Karpas-422 (cell line): ENCODE data around the gene ARHGEF4. TPM values are rescaled to one million over a fixed set of nuclear protein-coding genes. Genes with fewer than 3 reads are reported as not detected.

Source experiments
- DNase-seq: peaks from one replicate; pipeline ENCODE4 v3.0.0-alpha.2; 2015
- H2AFZ ChIP-seq: fragments of 200-600 bp; sonication (generic); 2 replicates; pipeline ENCODE4 v1.6.1; 2014; ENCODE audit warnings: antibody characterized with exemption, low read length, mixed read lengths
- H3K27ac ChIP-seq: fragments of 200-600 bp; sonication (generic); 2 replicates; pipeline ENCODE4 v1.5.1; 2014; ENCODE audit warnings: mild to moderate bottlenecking, low read length, moderate library complexity
- H3K27me3 ChIP-seq: fragments of 200-600 bp; sonication (generic); 2 replicates; pipeline ENCODE4 v1.6.1; 2014; ENCODE audit warnings: low read length, mixed read lengths
- H3K36me3 ChIP-seq: fragments of 200-600 bp; sonication (generic); 2 replicates; pipeline ENCODE4 v1.6.1; 2014; ENCODE audit warnings: low read length, mixed read lengths; ENCODE audit not compliant: insufficient read depth
- H3K4me1 ChIP-seq: fragments of 200-600 bp; sonication (generic); 2 replicates; pipeline ENCODE4 v1.6.1; 2014; ENCODE audit warnings: mild to moderate bottlenecking, low read length, mixed read lengths
- H3K4me2 ChIP-seq: fragments of 200-600 bp; sonication (generic); 2 replicates; pipeline ENCODE4 v1.6.1; 2014; ENCODE audit warnings: low read length, low read depth, mild to moderate bottlenecking; ENCODE audit not compliant: poor library complexity, severe bottlenecking
- H3K4me3 ChIP-seq: fragments of 200-600 bp; sonication (generic); 2 replicates; pipeline ENCODE4 v1.5.1; 2014; ENCODE audit warnings: mild to moderate bottlenecking, antibody characterized with exemption, low read length, mixed read lengths
- H3K79me2 ChIP-seq: fragments of 200-600 bp; sonication (generic); 2 replicates; pipeline ENCODE4 v1.6.1; 2014; ENCODE audit warnings: mild to moderate bottlenecking, low read length, mixed read lengths
- H3K9ac ChIP-seq: fragments of 200-600 bp; sonication (generic); 2 replicates; pipeline ENCODE4 v1.6.0; 2014; ENCODE audit warnings: low read length
- H3K9me2 ChIP-seq: fragments of 200-600 bp; sonication (generic), shearing (Covaris generic); replicated peaks from 2 replicates; pipeline ENCODE4 v1.6.0; 2014; ENCODE audit warnings: mild to moderate bottlenecking, low read length, moderate library complexity; ENCODE audit not compliant: insufficient read depth
- H3K9me3 ChIP-seq: fragments of 300-700, 200-600 bp; sonication (generic); 2 replicates; pipeline ENCODE4 v1.6.1; 2014; ENCODE audit warnings: low read length, mixed read lengths
- H4K20me1 ChIP-seq: fragments of 200-600 bp; sonication (generic); 2 replicates; pipeline ENCODE4 v1.6.1; 2014; ENCODE audit warnings: mild to moderate bottlenecking, antibody characterized with exemption, low read length, low read depth; ENCODE audit not compliant: insufficient read depth
- total RNA-seq: library from RNA; depleted of rRNA; stranded (reverse); fragments of >200 nt; shearing (Covaris generic); gene quantifications from 2 replicates; pipeline ENCODE4 v1.2.3, GENCODE V29; 2014; ENCODE audit warnings: low replicate concordance

The ARHGEF4 gene
- total RNA-seq, 1 experiment from 2014 or later: not detected

GRCh38 chr2:130834931-130835765, 1.6 kb upstream of the ARHGEF4 start:
- no peaks in the 10 kb centered on the region for H3K9me2 ChIP-seq
- no peaks in the 10 kb centered on the region for H4K20me1 ChIP-seq
- no peak overlapping the region for H3K27ac ChIP-seq
- no peak for DNase-seq
- no peaks in the 10 kb centered on the region for H3K4me1 ChIP-seq
- no peak overlapping the region for H2AFZ ChIP-seq
- H3K36me3 ChIP-seq: no peaks in the 10 kb centered on the region
- no peak overlapping the region for H3K4me2 ChIP-seq
- H3K9me3 ChIP-seq: no peaks in the 10 kb centered on the region
- no peaks in the 10 kb centered on the region for H3K79me2 ChIP-seq
- no peak overlapping the region for H3K9ac ChIP-seq
- no peak overlapping the region for H3K4me3 ChIP-seq
- no peaks in the 10 kb centered on the region for H3K27me3 ChIP-seq

- Histone ChIP-seq H3K4me1 (no peaks in the 10 kb centered on the region), H3K4me3 (no peak overlapping the region), H3K27me3 (no peaks in the 10 kb centered on the region), H3K4me2 (no peak overlapping the region), H3K27ac (no peak overlapping the region), H3K9me3 (no peaks in the 10 kb centered on the region), H2AFZ (no peak overlapping the region), H3K9me2 (no peaks in the 10 kb centered on the region), H4K20me1 (no peaks in the 10 kb centered on the region), H3K36me3 (no peaks in the 10 kb centered on the region), H3K79me2 (no peaks in the 10 kb centered on the region), H3K9ac (no peak overlapping the region)
- no peak for DNase-seq
These were observed 1.0 kb upstream of the ARHGEF4 start for GRCh38 chr2:130835766-130836015.

- H4K20me1 ChIP-seq: no peaks in the 10 kb centered on the region
- H3K27ac ChIP-seq: no peak overlapping the region
- H3K9me2 ChIP-seq: no peaks in the 10 kb centered on the region
- H3K9me3 ChIP-seq: no peaks in the 10 kb centered on the region
- no peak overlapping the region for H3K4me3 ChIP-seq
- H3K9ac ChIP-seq: no peak overlapping the region
- no peaks in the 10 kb centered on the region for H3K36me3 ChIP-seq
- H3K79me2 ChIP-seq: no peaks in the 10 kb centered on the region
- no peak for DNase-seq
- H3K4me1 ChIP-seq: no peaks in the 10 kb centered on the region
- H3K27me3 ChIP-seq: no peaks in the 10 kb centered on the region
- H2AFZ ChIP-seq: no peak overlapping the region
- no peak overlapping the region for H3K4me2 ChIP-seq
These were observed 579 bp downstream of the ARHGEF4 start for GRCh38 chr2:130837175-130837810.

GRCh38 chr2:130837811-130838565, 1.3 kb downstream of the ARHGEF4 start:
- Histone ChIP-seq H3K4me2 (no peak overlapping the region), H3K4me1 (no peaks in the 10 kb centered on the region), H3K9ac (no peak overlapping the region), H3K9me2 (no peaks in the 10 kb centered on the region), H3K9me3 (no peaks in the 10 kb centered on the region), H3K4me3 (no peak overlapping the region), H3K27ac (no peak overlapping the region), H3K27me3 (no peaks in the 10 kb centered on the region), H3K79me2 (no peaks in the 10 kb centered on the region), H4K20me1 (no peaks in the 10 kb centered on the region), H2AFZ (no peak overlapping the region), H3K36me3 (no peaks in the 10 kb centered on the region)
- no peak for DNase-seq

GRCh38 chr2:130839011-130839780, 2.5 kb downstream of the ARHGEF4 start:
- H3K4me3 ChIP-seq: no peak overlapping the region
- H3K79me2 ChIP-seq: no peaks in the 10 kb centered on the region
- no peaks in the 10 kb centered on the region for H4K20me1 ChIP-seq
- no peaks in the 10 kb centered on the region for H3K9me3 ChIP-seq
- no peak overlapping the region for H3K9ac ChIP-seq
- no peak overlapping the region for H2AFZ ChIP-seq
- no peaks in the 10 kb centered on the region for H3K27me3 ChIP-seq
- no peak overlapping the region for H3K4me2 ChIP-seq
- no peak for DNase-seq
- H3K36me3 ChIP-seq: no peaks in the 10 kb centered on the region
- H3K4me1 ChIP-seq: no peaks in the 10 kb centered on the region
- H3K27ac ChIP-seq: no peak overlapping the region
- H3K9me2 ChIP-seq: no peaks in the 10 kb centered on the region

GRCh38 chr2:130840506-130840905, 3.8 kb downstream of the ARHGEF4 start:
- Histone ChIP-seq H2AFZ (no peak overlapping the region), H3K4me1 (no peaks in the 10 kb centered on the region), H3K9me2 (no peaks in the 10 kb centered on the region), H3K36me3 (no peaks in the 10 kb centered on the region), H3K4me3 (no peak overlapping the region), H3K9ac (no peak overlapping the region), H3K79me2 (no peaks in the 10 kb centered on the region), H4K20me1 (no peaks in the 10 kb centered on the region), H3K27me3 (no peaks in the 10 kb centered on the region), H3K9me3 (no peaks in the 10 kb centered on the region), H3K27ac (no peak overlapping the region), H3K4me2 (no peak overlapping the region)
- DNase-seq: no peak

GRCh38 chr2:130841741-130842365, 5.1 kb downstream of the ARHGEF4 start:
- Histone ChIP-seq H3K79me2 (no peaks in the 10 kb centered on the region), H3K27me3 (no peaks in the 10 kb centered on the region)

More at GRCh38 chr2:130841741-130842365, 5.1 kb downstream of the ARHGEF4 start:
- no peaks in the 10 kb centered on the region for H3K36me3 ChIP-seq
- no peak overlapping the region for H3K9ac ChIP-seq
- no peaks in the 10 kb centered on the region for H3K9me3 ChIP-seq
- no peak overlapping the region for H3K4me2 ChIP-seq
- no peaks in the 10 kb centered on the region for H3K9me2 ChIP-seq
- no peak overlapping the region for H2AFZ ChIP-seq
- H3K27ac ChIP-seq: no peak overlapping the region
- DNase-seq: no peak
- H3K4me3 ChIP-seq: no peak overlapping the region
- no peaks in the 10 kb centered on the region for H3K4me1 ChIP-seq
- H4K20me1 ChIP-seq: no peaks in the 10 kb centered on the region
